ENCODE results near the gene LLGL2.

The LLGL2 gene

GRCh38 chr17:75523647-75524046, 1.9 kb upstream of the LLGL2 start:
- no peaks in the 10 kb centered on the region for H3K27me3 ChIP-seq (ENCODE audit: insufficient read depth, low read depth)
- H4K20me1 ChIP-seq (ENCODE audit: insufficient read depth) = no peaks in the 10 kb centered on the region
- no peak overlapping the region for H3K4me3 ChIP-seq (IDR thresholded peaks at IDR 0.05; ENCODE audit: insufficient read depth, low read depth, low read length)
- no peak overlapping the region for H3K27ac ChIP-seq
- no peaks in the 10 kb centered on the region for H3K79me2 ChIP-seq (ENCODE audit: insufficient read depth, low read depth)
- H3K4me2 ChIP-seq = no peak overlapping the region; the same call in 1 of the 2 replicates
- H3K36me3 ChIP-seq (ENCODE audit: insufficient read depth) = no peaks in the 10 kb centered on the region
- no peak overlapping the region for H3K9ac ChIP-seq
- no peak for TF ChIP-seq CTCF (conservative IDR thresholded peaks at IDR 0.05; ENCODE audit: low read depth, low read length)
- H2AFZ ChIP-seq (ENCODE audit: low read depth) = no peak overlapping the region
- peaks cover 14% of the 10 kb centered on the region for H3K4me1 ChIP-seq (ENCODE audit: low read depth, poor library complexity, severe bottlenecking)

- Histone ChIP-seq H3K27ac (no peak overlapping the region), H2AFZ (ENCODE audit: low read depth) (peak overlapping the region; percentile 88; the same call in 1 of the 2 replicates), H3K9ac (no peak overlapping the region), H4K20me1 (ENCODE audit: insufficient read depth) (no peaks in the 10 kb centered on the region), H3K27me3 (ENCODE audit: insufficient read depth, low read depth) (no peaks in the 10 kb centered on the region), H3K4me1 (ENCODE audit: low read depth, poor library complexity, severe bottlenecking) (peaks cover 13% of the 10 kb centered on the region), H3K4me3 (IDR thresholded peaks at IDR 0.05; ENCODE audit: insufficient read depth, low read depth, low read length) (no peak overlapping the region), H3K79me2 (ENCODE audit: insufficient read depth, low read depth) (no peaks in the 10 kb centered on the region), H3K4me2 (peak overlapping the region; percentile 46), H3K36me3 (ENCODE audit: insufficient read depth) (no peaks in the 10 kb centered on the region)
- no peak for TF ChIP-seq CTCF (conservative IDR thresholded peaks at IDR 0.05; ENCODE audit: low read depth, low read length)
These were observed 1.1 kb upstream of the LLGL2 start for GRCh38 chr17:75524269-75524969.

- Histone ChIP-seq H3K4me1 (ENCODE audit: low read depth, poor library complexity, severe bottlenecking) (peaks cover 13% of the 10 kb centered on the region), H3K9ac (peak overlapping the region; percentile 30; the same call in 1 of the 2 replicates)
These were observed 483 bp downstream of the LLGL2 start for GRCh38 chr17:75525806-75526554.

More at GRCh38 chr17:75525806-75526554, 483 bp downstream of the LLGL2 start:
- no peaks in the 10 kb centered on the region for H3K27me3 ChIP-seq (ENCODE audit: insufficient read depth, low read depth)
- H4K20me1 ChIP-seq (ENCODE audit: insufficient read depth) = no peaks in the 10 kb centered on the region
- H3K79me2 ChIP-seq (ENCODE audit: insufficient read depth, low read depth) = no peaks in the 10 kb centered on the region
- no peaks in the 10 kb centered on the region for H3K36me3 ChIP-seq (ENCODE audit: insufficient read depth)
- no peak overlapping the region for H3K27ac ChIP-seq
- no peak overlapping the region for H3K4me3 ChIP-seq (IDR thresholded peaks at IDR 0.05; ENCODE audit: insufficient read depth, low read depth, low read length)
- peak overlapping the region; percentile 90 for H3K4me2 ChIP-seq
- TF ChIP-seq CTCF (conservative IDR thresholded peaks at IDR 0.05; ENCODE audit: low read depth, low read length) = no peak
- peak overlapping the region; percentile 95 for H2AFZ ChIP-seq (ENCODE audit: low read depth)

Measured in KMS-11 (cell line).